Vagina (tissue), 2 donors: Measurements from ENCODE around the gene UBAP1.

Experiments
- POLR2A ChIP-seq, 2 donors: fragments of 450-650 bp; IDR thresholded peaks; one replicate each; pipeline ENCODE4 v1.6.1; 2017; ENCODE audit warnings: antibody characterized with exemption in 2 of 2, mild to moderate bottlenecking in 2 of 2, moderate library complexity in 2 of 2
- TF ChIP-seq, protein P1 (sequence below), 3 experiments: fragments of 450-650 bp in 2 of 3; fragments of 200-600 bp in 1 of 3; sonication (generic) in 1 of 3; IDR thresholded peaks; one replicate each; pipeline ENCODE4 v1.5.1; 2017 to 2019; ENCODE audit warnings: antibody characterized with exemption in 3 of 3, mild to moderate bottlenecking in 2 of 3, moderate library complexity in 2 of 3

DNA sequence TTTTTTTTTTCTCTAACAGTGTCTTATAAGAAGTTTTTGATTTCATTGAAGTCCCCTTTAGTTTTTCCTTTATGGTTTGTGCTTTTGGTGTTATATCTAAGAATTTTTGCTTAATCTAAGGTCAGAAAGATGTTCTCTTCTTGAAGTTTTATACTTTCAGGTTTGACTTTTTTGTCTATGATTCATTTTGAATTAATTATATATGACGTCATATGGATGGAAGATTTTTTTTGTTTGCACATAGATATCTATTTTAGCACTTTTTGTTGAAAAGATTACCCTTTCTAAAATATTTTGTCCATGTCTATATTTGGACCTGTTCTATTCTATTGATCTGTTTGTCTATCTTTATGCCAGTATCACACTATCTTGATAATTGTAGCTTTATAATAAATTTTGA lies 16.3 kb downstream of the UBAP1 start:
- TF ChIP-seq POLR2A (IDR thresholded peaks at IDR 0.05), result no peak
- TF ChIP-seq, protein P1, sequence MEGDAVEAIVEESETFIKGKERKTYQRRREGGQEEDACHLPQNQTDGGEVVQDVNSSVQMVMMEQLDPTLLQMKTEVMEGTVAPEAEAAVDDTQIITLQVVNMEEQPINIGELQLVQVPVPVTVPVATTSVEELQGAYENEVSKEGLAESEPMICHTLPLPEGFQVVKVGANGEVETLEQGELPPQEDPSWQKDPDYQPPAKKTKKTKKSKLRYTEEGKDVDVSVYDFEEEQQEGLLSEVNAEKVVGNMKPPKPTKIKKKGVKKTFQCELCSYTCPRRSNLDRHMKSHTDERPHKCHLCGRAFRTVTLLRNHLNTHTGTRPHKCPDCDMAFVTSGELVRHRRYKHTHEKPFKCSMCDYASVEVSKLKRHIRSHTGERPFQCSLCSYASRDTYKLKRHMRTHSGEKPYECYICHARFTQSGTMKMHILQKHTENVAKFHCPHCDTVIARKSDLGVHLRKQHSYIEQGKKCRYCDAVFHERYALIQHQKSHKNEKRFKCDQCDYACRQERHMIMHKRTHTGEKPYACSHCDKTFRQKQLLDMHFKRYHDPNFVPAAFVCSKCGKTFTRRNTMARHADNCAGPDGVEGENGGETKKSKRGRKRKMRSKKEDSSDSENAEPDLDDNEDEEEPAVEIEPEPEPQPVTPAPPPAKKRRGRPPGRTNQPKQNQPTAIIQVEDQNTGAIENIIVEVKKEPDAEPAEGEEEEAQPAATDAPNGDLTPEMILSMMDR (IDR thresholded peaks at IDR 0.05), result no peak
